KMS-11 (cell line): ENCODE measurements around the gene RXFP1.

Experiments
- H2AFZ ChIP-seq: fragments of 200-600 bp; sonication (generic); 2 replicates; pipeline ENCODE4 v1.6.1; 2016; ENCODE audit warnings: antibody characterized with exemption, mixed run types, low read depth
- H3K27ac ChIP-seq: fragments of 200-600 bp; sonication (generic); 2 replicates; pipeline ENCODE4 v1.6.1; 2016; ENCODE audit warnings: mild to moderate bottlenecking, mixed run types
- H3K27me3 ChIP-seq: fragments of 200-600 bp; sonication (generic); 2 replicates; pipeline ENCODE4 v1.6.1; 2017; ENCODE audit warnings: mild to moderate bottlenecking, low read depth, mixed run types, moderate library complexity; ENCODE audit not compliant: insufficient read depth
- H3K36me3 ChIP-seq: fragments of 200-600 bp; sonication (generic); 2 replicates; pipeline ENCODE4 v1.6.1; 2017; ENCODE audit warnings: mild to moderate bottlenecking, mixed run types; ENCODE audit not compliant: insufficient read depth
- H3K4me1 ChIP-seq: fragments of 200-600 bp; sonication (generic); 2 replicates; pipeline ENCODE4 v1.6.1; 2016; ENCODE audit warnings: mild to moderate bottlenecking, low read depth, mixed run types; ENCODE audit not compliant: poor library complexity, severe bottlenecking
- H3K4me2 ChIP-seq: fragments of 200-600 bp; sonication (generic); 2 replicates; pipeline ENCODE4 v1.7.0; 2016; ENCODE audit warnings: mild to moderate bottlenecking, mixed run types
- H3K4me3 ChIP-seq: fragments of 200-600 bp; sonication (generic); IDR thresholded peaks from 2 replicates; pipeline ENCODE4 v1.6.1; 2017; ENCODE audit warnings: low read depth, low read length, mixed read lengths; ENCODE audit not compliant: insufficient read depth
- H3K79me2 ChIP-seq: fragments of 200-600 bp; sonication (generic); 2 replicates; pipeline ENCODE4 v1.6.1; 2016; ENCODE audit warnings: low read depth, mixed run types; ENCODE audit not compliant: insufficient read depth
- H3K9ac ChIP-seq: fragments of 200-600 bp; sonication (generic); 2 replicates; pipeline ENCODE4 v1.6.1; 2016; ENCODE audit warnings: mild to moderate bottlenecking, mixed run types
- H4K20me1 ChIP-seq: fragments of 200-600 bp; sonication (generic); 2 replicates; pipeline ENCODE4 v1.6.1; 2016; ENCODE audit warnings: mild to moderate bottlenecking, mixed run types; ENCODE audit not compliant: insufficient read depth
- TF ChIP-seq, protein P1 (sequence below): fragments of 200-600 bp; sonication (generic); conservative IDR thresholded peaks from 2 replicates; pipeline ENCODE4 v1.6.1; 2017; ENCODE audit warnings: low read depth, mild to moderate bottlenecking, antibody characterized with exemption, low read length, moderate library complexity, mixed read lengths

RXFP1 gene

DNA sequence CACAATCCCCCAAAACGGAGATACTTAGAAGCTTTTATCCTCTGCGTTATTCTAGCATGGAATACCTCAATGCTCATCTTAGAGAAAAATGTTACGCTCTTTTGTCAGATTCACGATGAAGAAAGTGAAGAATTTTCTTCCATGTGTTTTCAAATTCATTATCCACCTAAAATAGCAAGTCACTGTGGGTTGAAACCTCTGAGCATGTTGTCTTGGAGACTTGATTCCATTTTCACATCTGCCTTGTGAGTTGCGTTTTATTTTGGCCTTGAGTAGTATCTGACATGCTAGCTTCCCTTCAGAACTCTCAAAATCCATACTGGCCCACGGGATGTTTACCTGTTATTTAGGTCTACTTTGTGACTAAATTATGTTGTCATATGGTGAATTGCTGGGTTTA is 83.7 kb downstream of the RXFP1 start:
- H3K4me1 ChIP-seq, result no peaks in the 10 kb centered on the region
- H3K36me3 ChIP-seq, result no peaks in the 10 kb centered on the region
- TF ChIP-seq, protein P1, sequence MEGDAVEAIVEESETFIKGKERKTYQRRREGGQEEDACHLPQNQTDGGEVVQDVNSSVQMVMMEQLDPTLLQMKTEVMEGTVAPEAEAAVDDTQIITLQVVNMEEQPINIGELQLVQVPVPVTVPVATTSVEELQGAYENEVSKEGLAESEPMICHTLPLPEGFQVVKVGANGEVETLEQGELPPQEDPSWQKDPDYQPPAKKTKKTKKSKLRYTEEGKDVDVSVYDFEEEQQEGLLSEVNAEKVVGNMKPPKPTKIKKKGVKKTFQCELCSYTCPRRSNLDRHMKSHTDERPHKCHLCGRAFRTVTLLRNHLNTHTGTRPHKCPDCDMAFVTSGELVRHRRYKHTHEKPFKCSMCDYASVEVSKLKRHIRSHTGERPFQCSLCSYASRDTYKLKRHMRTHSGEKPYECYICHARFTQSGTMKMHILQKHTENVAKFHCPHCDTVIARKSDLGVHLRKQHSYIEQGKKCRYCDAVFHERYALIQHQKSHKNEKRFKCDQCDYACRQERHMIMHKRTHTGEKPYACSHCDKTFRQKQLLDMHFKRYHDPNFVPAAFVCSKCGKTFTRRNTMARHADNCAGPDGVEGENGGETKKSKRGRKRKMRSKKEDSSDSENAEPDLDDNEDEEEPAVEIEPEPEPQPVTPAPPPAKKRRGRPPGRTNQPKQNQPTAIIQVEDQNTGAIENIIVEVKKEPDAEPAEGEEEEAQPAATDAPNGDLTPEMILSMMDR, result no peak
- no peak overlapping the region for H3K27ac ChIP-seq
- no peak overlapping the region for H3K4me2 ChIP-seq
- no peaks in the 10 kb centered on the region for H3K79me2 ChIP-seq
- no peak overlapping the region for H2AFZ ChIP-seq
- H3K27me3 ChIP-seq, result no peaks in the 10 kb centered on the region
- no peak overlapping the region for H3K4me3 ChIP-seq
- H4K20me1 ChIP-seq, result no peaks in the 10 kb centered on the region
- H3K9ac ChIP-seq, result no peak overlapping the region

GRCh38 chr4:158606969-158607368 is 85.3 kb downstream of the RXFP1 start:
- no peaks in the 10 kb centered on the region for H3K4me1 ChIP-seq
- no peaks in the 10 kb centered on the region for H3K79me2 ChIP-seq
- H4K20me1 ChIP-seq, result no peaks in the 10 kb centered on the region
- TF ChIP-seq, protein P1, result no peak
- no peak overlapping the region for H3K27ac ChIP-seq
- H3K4me3 ChIP-seq, result no peak overlapping the region
- no peak overlapping the region for H3K9ac ChIP-seq
- H3K36me3 ChIP-seq, result no peaks in the 10 kb centered on the region
- H3K4me2 ChIP-seq, result no peak overlapping the region
- no peaks in the 10 kb centered on the region for H3K27me3 ChIP-seq
- H2AFZ ChIP-seq, result no peak overlapping the region

- Histone ChIP-seq H3K4me3 (no peak overlapping the region), H3K4me1 (no peaks in the 10 kb centered on the region), H2AFZ (no peak overlapping the region), H3K27ac (no peak overlapping the region), H3K4me2 (no peak overlapping the region), H4K20me1 (no peaks in the 10 kb centered on the region), H3K27me3 (no peaks in the 10 kb centered on the region), H3K79me2 (no peaks in the 10 kb centered on the region), H3K36me3 (no peaks in the 10 kb centered on the region), H3K9ac (no peak overlapping the region)
- TF ChIP-seq, protein P1, result no peak
Measured at GRCh38 chr4:158609116-158609515, 87.4 kb downstream of the RXFP1 start.

- H4K20me1 ChIP-seq, result no peaks in the 10 kb centered on the region
- no peak overlapping the region for H3K27ac ChIP-seq
- no peaks in the 10 kb centered on the region for H3K79me2 ChIP-seq
- H3K4me3 ChIP-seq, result no peak overlapping the region
- no peaks in the 10 kb centered on the region for H3K36me3 ChIP-seq
- H3K4me2 ChIP-seq, result no peak overlapping the region
- H2AFZ ChIP-seq, result no peak overlapping the region
- TF ChIP-seq, protein P1, result no peak
- H3K9ac ChIP-seq, result no peak overlapping the region
- H3K27me3 ChIP-seq, result no peaks in the 10 kb centered on the region
- H3K4me1 ChIP-seq, result no peaks in the 10 kb centered on the region
Measured at GRCh38 chr4:158610790-158611189, 89.1 kb downstream of the RXFP1 start.
